HCT116 (cell line): Measurements from ENCODE around the gene RTTN. TPM values are rescaled to one million over a fixed set of nuclear protein-coding genes. Genes with fewer than 3 reads are reported as not detected.

Source experiments
- ATAC-seq: fragments of 200-7000 bp; cut with Tn5 transposase; 2 replicates; pipeline ENCODE4 v1.9.1; 2020; ENCODE audit warnings: mild to moderate bottlenecking, moderate library complexity
- BruUV-seq: library from RNA; stranded (reverse); fragments of 400-500 nt; replicated peaks from 2 replicates; lab custom pipeline; 2021; lab: Mats Ljungman, UMichigan
- CTCF ChIA-PET: fragments of 300-600 bp; sonication (Branson Sonifier 250); formaldehyde crosslinking; loops from one replicate; lab custom pipeline; 2021; ENCODE audit warnings: antibody characterized with exemption; lab: Charles Lee
- POLR2A ChIA-PET: fragments of 300-600, 350-600 bp; sonication (Branson Sonifier 250); formaldehyde crosslinking; loops from one replicate; lab custom pipeline; 2021; ENCODE audit warnings: antibody characterized with exemption; lab: Charles Lee
- RAD21 ChIA-PET, 2 experiments: fragments of 300-600 bp; sonication (Branson Sonifier 250); formaldehyde crosslinking; loops; one replicate each; lab custom pipeline; 2023; ENCODE audit warnings: low total read pairs in 2 of 2; ENCODE audit not compliant: uncharacterized antibody in 2 of 2, unreplicated experiment in 2 of 2, low non-redundant PET in 1 of 2; lab: Charles Lee
- DNase-seq: peaks from one replicate; pipeline ENCODE4 v3.0.0-alpha.2; 2010; ENCODE audit warnings: low read depth, low spot score
- H2AFZ ChIP-seq: fragments of 200-600 bp; shearing (Covaris generic), sonication (generic); 2 replicates; pipeline ENCODE4 v1.6.1; 2017; ENCODE audit warnings: low read depth, mixed run types, mixed read lengths, antibody characterized with exemption, low read length; ENCODE audit not compliant: poor library complexity, severe bottlenecking
- H3K27ac ChIP-seq: 2 replicates; pipeline ENCODE4 v1.5.1; 2012; ENCODE audit warnings: low read depth, low read length
- H3K27me3 ChIP-seq: fragments of 200-600 bp; sonication (generic); 2 replicates; pipeline ENCODE4 v1.6.1; 2016; ENCODE audit warnings: mixed run types, low read length, mixed read lengths; ENCODE audit not compliant: insufficient read depth
- H3K36me3 ChIP-seq, 2 experiments: fragments of 200-500 bp in 1 of 2; fragments of 200-600 bp in 1 of 2; sonication (Bioruptor generic) in 1 of 2; sonication (generic) in 1 of 2; 2 replicates each; pipeline versions ENCODE4 v1.5.1 to v1.6.1; 2014 to 2016; ENCODE audit warnings: low read length in 2 of 2, inconsistent platforms in 1 of 2, mixed read lengths in 1 of 2, mixed run types in 1 of 2; ENCODE audit not compliant: insufficient read depth in 2 of 2, control insufficient read depth in 1 of 2
- H3K4me1 ChIP-seq, 2 experiments: fragments of 200-600 bp in 1 of 2; sonication (generic) in 1 of 2; 2 replicates each; pipeline versions ENCODE4 v1.5.1 to v1.6.1; 2012 to 2017; ENCODE audit warnings: low read length in 2 of 2, inconsistent platforms in 1 of 2, mild to moderate bottlenecking in 1 of 2, mixed read lengths in 1 of 2, mixed run types in 1 of 2, moderate library complexity in 1 of 2; ENCODE audit not compliant: insufficient read depth in 2 of 2, control insufficient read depth in 1 of 2
- H3K4me2 ChIP-seq: fragments of 200-600 bp; sonication (generic); 2 replicates; pipeline ENCODE4 v1.6.1; 2017; ENCODE audit warnings: mixed run types, low read length, mixed read lengths
- H3K4me3 ChIP-seq, 2 experiments: fragments of 200-600 bp in 1 of 2; sonication (generic) in 1 of 2; replicated peaks in 1 of 2; 2 replicates each; pipeline ENCODE4 v1.5.1; 2011 to 2016; ENCODE audit warnings: low read length in 2 of 2, control low read depth in 1 of 2, low read depth in 1 of 2, mild to moderate bottlenecking in 1 of 2, mixed read lengths in 1 of 2, mixed run types in 1 of 2
- H3K79me2 ChIP-seq: fragments of 200-600 bp; sonication (generic); 2 replicates; pipeline ENCODE4 v1.6.1; 2017; ENCODE audit warnings: mild to moderate bottlenecking, mixed run types, low read length, moderate library complexity, mixed read lengths; ENCODE audit not compliant: insufficient read depth
- H3K9ac ChIP-seq: fragments of 200-600 bp; sonication (generic); 2 replicates; pipeline ENCODE4 v1.6.1; 2016; ENCODE audit warnings: low read length, mixed read lengths
- H3K9me2 ChIP-seq: fragments of 200-600 bp; sonication (generic), shearing (Covaris generic); 2 replicates; pipeline ENCODE4 v1.6.1; 2017; ENCODE audit warnings: mixed run types, mild to moderate bottlenecking, moderate library complexity; ENCODE audit not compliant: insufficient read depth
- H3K9me3 ChIP-seq, 2 experiments: fragments of 200-500 bp in 1 of 2; fragments of 200-600 bp in 1 of 2; sonication (Bioruptor generic) in 1 of 2; sonication (generic) in 1 of 2; 2 replicates each; pipeline ENCODE4 v1.6.1; 2014 to 2017; ENCODE audit warnings: low read length in 2 of 2, mixed read lengths in 2 of 2, inconsistent platforms in 1 of 2, low read depth in 1 of 2, mild to moderate bottlenecking in 1 of 2, mixed run types in 1 of 2, moderate library complexity in 1 of 2; ENCODE audit not compliant: control insufficient read depth in 1 of 2, insufficient read depth in 1 of 2
- H4K20me1 ChIP-seq: fragments of 200-600 bp; sonication (generic), shearing (Covaris generic); 2 replicates; pipeline ENCODE4 v1.6.1; 2017; ENCODE audit warnings: mixed run types, mild to moderate bottlenecking, moderate library complexity; ENCODE audit not compliant: insufficient read depth
- CBX3 ChIP-seq: IDR thresholded peaks from 2 replicates; pipeline ENCODE4 v1.6.1; 2012; ENCODE audit warnings: low read depth
- CEBPB ChIP-seq: IDR thresholded peaks from 2 replicates; pipeline ENCODE4 v1.6.1; 2012; ENCODE audit warnings: low read depth
- EZH2phosphoT487 ChIP-seq: fragments of 200-600 bp; IDR thresholded peaks from 2 replicates; pipeline ENCODE4 v1.6.1; 2018; ENCODE audit warnings: antibody characterized with exemption, borderline replicate concordance
- FOSL1 ChIP-seq: IDR thresholded peaks from 2 replicates; pipeline ENCODE4 v1.6.1; 2012; ENCODE audit warnings: low read depth
- JUND ChIP-seq: IDR thresholded peaks from 2 replicates; pipeline ENCODE4 v1.6.1; 2012
- RAD21 ChIP-seq: IDR thresholded peaks from 2 replicates; pipeline ENCODE4 v1.6.1; 2012; ENCODE audit warnings: low read depth, mild to moderate bottlenecking
- SIN3A ChIP-seq: IDR thresholded peaks from 2 replicates; pipeline ENCODE4 v1.6.1; 2012; ENCODE audit warnings: low read depth
- SP1 ChIP-seq: IDR thresholded peaks from 2 replicates; pipeline ENCODE4 v1.6.1; 2012; ENCODE audit warnings: low read depth
- intact Hi-C: fragments of 100-400 bp; cut with micrococcal nuclease; formaldehyde crosslinking; loops from 2 replicates; pipeline ENCODE4 v1.10.0; 2022
- total RNA-seq: library from RNA; stranded (reverse); gene quantifications from one replicate; pipeline ENCODE4 v1.2.1, GENCODE V29; 2021; ENCODE audit not compliant: unreplicated experiment
- TF ChIP-seq, protein P1 (sequence below): IDR thresholded peaks from 2 replicates; pipeline ENCODE4 v1.6.1; 2012
- TF ChIP-seq, protein P2 (sequence below): IDR thresholded peaks from 2 replicates; pipeline ENCODE4 v1.6.1; 2012; ENCODE audit warnings: low read depth

RTTN gene
- total RNA-seq, 1 experiment from 2014 or later: 41.2 TPM

DNA sequence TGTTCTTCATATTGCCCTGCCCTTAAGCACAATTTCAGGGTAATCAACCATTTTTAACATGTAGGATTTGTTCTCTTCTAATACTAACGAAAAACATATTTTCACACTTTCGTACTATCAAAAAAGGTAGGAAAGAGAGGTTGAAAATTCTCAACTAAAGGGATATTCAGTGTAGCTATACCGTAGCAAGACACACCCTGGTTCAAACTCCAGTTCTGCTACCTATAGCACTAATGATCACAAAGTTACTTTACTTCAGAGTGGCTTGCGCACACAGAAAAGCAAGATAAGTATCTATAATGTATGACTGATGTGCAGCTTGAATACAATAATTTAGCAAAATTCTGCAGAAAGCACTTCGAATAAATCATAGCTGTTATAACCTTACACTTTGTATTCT lies 132.1 kb downstream of the RTTN start:
- Histone ChIP-seq H3K9me2 (no peaks in the 10 kb centered on the region), H3K9me3 (no peaks in the 10 kb centered on the region), H3K9ac (no peak overlapping the region), H3K4me1 (no peaks in the 10 kb centered on the region), H3K27ac (no peak overlapping the region), H3K4me3 (no peak overlapping the region), H3K4me2 (no peak overlapping the region), H4K20me1 (no peaks in the 10 kb centered on the region), H2AFZ (no peak overlapping the region), H3K36me3 (0 out of 4 replicates have a peak, but pooled peaks cover 0 to 8% of the 10 kb centered on the region in 2 experiments), H3K27me3 (no peaks in the 10 kb centered on the region), H3K79me2 (no peaks in the 10 kb centered on the region; the same call in 1 of the 2 replicates)
- intact Hi-C loops: no loop called here
- RAD21 ChIA-PET: no interaction called here
- no TSS peak for BruUV-seq
- POLR2A ChIA-PET: no interaction called here
- ATAC-seq (no peak), DNase-seq (no peak)
- CTCF ChIA-PET: no interaction called here
- TF ChIP-seq CEBPB (no peak), SP1 (no peak), EZH2phosphoT487 (no peak), SIN3A (no peak), JUND (no peak), FOSL1 (no peak), CBX3 (no peak), RAD21 (no peak)
- TF ChIP-seq, protein P1, sequence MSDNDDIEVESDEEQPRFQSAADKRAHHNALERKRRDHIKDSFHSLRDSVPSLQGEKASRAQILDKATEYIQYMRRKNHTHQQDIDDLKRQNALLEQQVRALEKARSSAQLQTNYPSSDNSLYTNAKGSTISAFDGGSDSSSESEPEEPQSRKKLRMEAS: no peak
- TF ChIP-seq, protein P2, sequence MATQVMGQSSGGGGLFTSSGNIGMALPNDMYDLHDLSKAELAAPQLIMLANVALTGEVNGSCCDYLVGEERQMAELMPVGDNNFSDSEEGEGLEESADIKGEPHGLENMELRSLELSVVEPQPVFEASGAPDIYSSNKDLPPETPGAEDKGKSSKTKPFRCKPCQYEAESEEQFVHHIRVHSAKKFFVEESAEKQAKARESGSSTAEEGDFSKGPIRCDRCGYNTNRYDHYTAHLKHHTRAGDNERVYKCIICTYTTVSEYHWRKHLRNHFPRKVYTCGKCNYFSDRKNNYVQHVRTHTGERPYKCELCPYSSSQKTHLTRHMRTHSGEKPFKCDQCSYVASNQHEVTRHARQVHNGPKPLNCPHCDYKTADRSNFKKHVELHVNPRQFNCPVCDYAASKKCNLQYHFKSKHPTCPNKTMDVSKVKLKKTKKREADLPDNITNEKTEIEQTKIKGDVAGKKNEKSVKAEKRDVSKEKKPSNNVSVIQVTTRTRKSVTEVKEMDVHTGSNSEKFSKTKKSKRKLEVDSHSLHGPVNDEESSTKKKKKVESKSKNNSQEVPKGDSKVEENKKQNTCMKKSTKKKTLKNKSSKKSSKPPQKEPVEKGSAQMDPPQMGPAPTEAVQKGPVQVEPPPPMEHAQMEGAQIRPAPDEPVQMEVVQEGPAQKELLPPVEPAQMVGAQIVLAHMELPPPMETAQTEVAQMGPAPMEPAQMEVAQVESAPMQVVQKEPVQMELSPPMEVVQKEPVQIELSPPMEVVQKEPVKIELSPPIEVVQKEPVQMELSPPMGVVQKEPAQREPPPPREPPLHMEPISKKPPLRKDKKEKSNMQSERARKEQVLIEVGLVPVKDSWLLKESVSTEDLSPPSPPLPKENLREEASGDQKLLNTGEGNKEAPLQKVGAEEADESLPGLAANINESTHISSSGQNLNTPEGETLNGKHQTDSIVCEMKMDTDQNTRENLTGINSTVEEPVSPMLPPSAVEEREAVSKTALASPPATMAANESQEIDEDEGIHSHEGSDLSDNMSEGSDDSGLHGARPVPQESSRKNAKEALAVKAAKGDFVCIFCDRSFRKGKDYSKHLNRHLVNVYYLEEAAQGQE: no peak
